Fibroblast of lung (primary cell): Measurements from ENCODE around the gene HDLBP. TPM values are rescaled to one million over a fixed set of nuclear protein-coding genes. Genes with fewer than 3 reads are reported as not detected.

Experiments used
- DNase-seq, 2 donors: peaks; one replicate each; pipeline versions ENCODE4 v3.0.0 to v3.0.0-alpha.2; 2010; ENCODE audit warnings: low read depth in 2 of 2
- H2AFZ ChIP-seq: 2 replicates; pipeline ENCODE4 v1.5.1; 2012; ENCODE audit warnings: low read length, control low read depth, inconsistent platforms
- H3K27ac ChIP-seq: 2 replicates; pipeline ENCODE4 v1.5.1; 2011; ENCODE audit warnings: low read length, control low read depth; ENCODE audit not compliant: insufficient read depth
- H3K27me3 ChIP-seq: 2 replicates; pipeline ENCODE4 v1.5.1; 2011; ENCODE audit warnings: mild to moderate bottlenecking, low read length; ENCODE audit not compliant: control insufficient read depth, insufficient read depth
- H3K36me3 ChIP-seq: 2 replicates; pipeline ENCODE4 v1.5.1; 2011; ENCODE audit warnings: low read length; ENCODE audit not compliant: control insufficient read depth, insufficient read depth
- H3K4me1 ChIP-seq: 2 replicates; pipeline ENCODE4 v1.5.1; 2011; ENCODE audit warnings: low read length; ENCODE audit not compliant: control insufficient read depth, insufficient read depth; ENCODE audit errors: extremely low read depth
- H3K4me2 ChIP-seq: 2 replicates; pipeline ENCODE4 v1.5.1; 2011; ENCODE audit warnings: low read length, control low read depth; ENCODE audit not compliant: insufficient read depth; ENCODE audit errors: extremely low read depth
- H3K4me3 ChIP-seq, 4 experiments: fragments of 200-600 bp in 1 of 4; sonication (generic) in 1 of 4; replicated peaks in 1 of 4; 2 replicates each; pipeline ENCODE4 v1.5.1; 2011 to 2016; ENCODE audit warnings: low read length in 4 of 4, low read depth in 3 of 4, mild to moderate bottlenecking in 3 of 4, control low read depth in 2 of 4, inconsistent platforms in 1 of 4, mixed read lengths in 1 of 4; ENCODE audit not compliant: insufficient read depth in 1 of 4; ENCODE audit errors: control extremely low read depth in 1 of 4
- H3K79me2 ChIP-seq: 2 replicates; pipeline ENCODE4 v1.5.1; 2012; ENCODE audit warnings: mild to moderate bottlenecking, low read length, inconsistent platforms; ENCODE audit not compliant: control insufficient read depth, insufficient read depth
- H3K9ac ChIP-seq: 2 replicates; pipeline ENCODE4 v1.5.1; 2011; ENCODE audit warnings: mild to moderate bottlenecking, low read length, control low read depth; ENCODE audit not compliant: insufficient read depth
- H3K9me3 ChIP-seq: 2 replicates; pipeline ENCODE4 v1.5.1; 2012; ENCODE audit warnings: low read depth, low read length; ENCODE audit not compliant: control insufficient read depth, insufficient read depth
- H4K20me1 ChIP-seq: 2 replicates; pipeline ENCODE4 v1.5.1; 2011; ENCODE audit warnings: low read length; ENCODE audit not compliant: control insufficient read depth, insufficient read depth; ENCODE audit errors: extremely low read depth
- CTCF ChIP-seq, 2 donors: IDR thresholded peaks in 1 of 2; conservative IDR thresholded peaks in 1 of 2; 1 replicate in 1 of 2; 2 replicates in 1 of 2; pipeline ENCODE4 v1.5.1; 2011 to 2012; ENCODE audit warnings: low read length in 2 of 2, control low read depth in 1 of 2, inconsistent platforms in 1 of 2, low read depth in 1 of 2, mild to moderate bottlenecking in 1 of 2
- EZH2 ChIP-seq: IDR thresholded peaks from 2 replicates; pipeline ENCODE4 v1.5.1; 2012; ENCODE audit warnings: low read length, control low read depth, mild to moderate bottlenecking; ENCODE audit errors: missing control alignments
- polyA plus RNA-seq, 2 donors: library from polyadenylated mRNA; depleted of rRNA in 1 of 2; stranded (reverse) in 1 of 2; unstranded in 1 of 2; fragments of >200 nt; gene quantifications; 2 replicates each; pipeline ENCODE4 v1.2.1, GENCODE V29; 2011 to 2012; ENCODE audit warnings: missing spikeins in 1 of 2
- total RNA-seq: library from RNA; depleted of rRNA; stranded (reverse); fragments of >200 nt; gene quantifications from 2 replicates; pipeline ENCODE4 v1.2.1, GENCODE V29; 2014

The HDLBP gene
- total and polyA plus RNA-seq, 2 donors (not counting 1 experiment from before 2014, with no cell fraction given) = 626 to 1,354 TPM

GRCh38 chr2:241228081-241228859 lies 87.2 kb downstream of the HDLBP start:
- Histone ChIP-seq H4K20me1 (no peaks in the 10 kb centered on the region), H3K36me3 (peaks cover 53% of the 10 kb centered on the region), H2AFZ (no peak overlapping the region), H3K4me1 (peaks cover 12% of the 10 kb centered on the region), H3K9ac (no peak overlapping the region), H3K9me3 (no peaks in the 10 kb centered on the region), H3K79me2 (peaks cover 3% of the 10 kb centered on the region), H3K27ac (no peak overlapping the region), H3K4me2 (no peak overlapping the region), H3K27me3 (no peaks in the 10 kb centered on the region), H3K4me3 (no peak overlapping the region)
- TF ChIP-seq EZH2 (no peak), CTCF (conservative IDR thresholded peaks at IDR 0.05 in 1 of 2, IDR thresholded peaks at IDR 0.05 in 1 of 2; ENCODE audit: low read depth in 1 of 2, low read length in 2 of 2) (no peak)
- DNase-seq = no peak

GRCh38 chr2:241227594-241227993 lies 87.9 kb downstream of the HDLBP start:
- Histone ChIP-seq H3K27me3 (no peaks in the 10 kb centered on the region), H3K79me2 (peaks cover 3% of the 10 kb centered on the region), H4K20me1 (peaks cover 2% of the 10 kb centered on the region), H2AFZ (no peak overlapping the region), H3K36me3 (peaks cover 50% of the 10 kb centered on the region), H3K4me2 (no peak overlapping the region), H3K4me3 (no peak overlapping the region), H3K9me3 (no peaks in the 10 kb centered on the region), H3K27ac (no peak overlapping the region), H3K4me1 (peaks cover 12% of the 10 kb centered on the region), H3K9ac (no peak overlapping the region)
- DNase-seq = no peak
- TF ChIP-seq CTCF (conservative IDR thresholded peaks at IDR 0.05 in 1 of 2, IDR thresholded peaks at IDR 0.05 in 1 of 2; ENCODE audit: low read depth in 1 of 2, low read length in 2 of 2) = no peak

GRCh38 chr2:241226723-241227572 lies 88.5 kb downstream of the HDLBP start:
- Histone ChIP-seq H3K4me2 (no peak overlapping the region), H3K4me3 (no peak overlapping the region), H3K4me1 (peaks cover 12% of the 10 kb centered on the region), H3K27me3 (no peaks in the 10 kb centered on the region), H3K9me3 (no peaks in the 10 kb centered on the region), H2AFZ (no peak overlapping the region), H3K36me3 (peaks cover 46% of the 10 kb centered on the region), H4K20me1 (peaks cover 2% of the 10 kb centered on the region), H3K27ac (no peak overlapping the region), H3K79me2 (peaks cover 2% of the 10 kb centered on the region), H3K9ac (no peak overlapping the region)
- no peak for DNase-seq
- TF ChIP-seq EZH2 = no peak
- no peak for TF ChIP-seq CTCF (conservative IDR thresholded peaks at IDR 0.05 in 1 of 2, IDR thresholded peaks at IDR 0.05 in 1 of 2; ENCODE audit: low read depth in 1 of 2, low read length in 2 of 2)
